Osteocyte (in vitro differentiated cells): ENCODE measurements around the gene SH3BP4. TPM values are rescaled to one million over a fixed set of nuclear protein-coding genes. Genes with fewer than 3 reads are reported as not detected.

Source experiments
- DNase-seq: peaks from one replicate; pipeline ENCODE4 v3.0.0; 2021; ENCODE audit warnings: mixed read lengths; ENCODE audit not compliant: unreplicated experiment; ENCODE audit errors: extremely low spot score
- H3K27ac Mint-ChIP-seq: one replicate; pipeline ENCODE4 v1.8.0; 2021; ENCODE audit warnings: mild to moderate bottlenecking, mixed read lengths; ENCODE audit not compliant: unreplicated experiment
- H3K27me3 Mint-ChIP-seq: one replicate; pipeline ENCODE4 v1.8.0; 2021; ENCODE audit warnings: mixed read lengths; ENCODE audit not compliant: unreplicated experiment
- H3K36me3 Mint-ChIP-seq: one replicate; pipeline ENCODE4 v1.8.0; 2021; ENCODE audit warnings: mixed read lengths; ENCODE audit not compliant: unreplicated experiment
- H3K4me1 Mint-ChIP-seq: one replicate; pipeline ENCODE4 v1.8.0; 2021; ENCODE audit warnings: mixed read lengths; ENCODE audit not compliant: unreplicated experiment
- H3K4me3 Mint-ChIP-seq: one replicate; pipeline ENCODE4 v1.8.0; 2021; ENCODE audit warnings: mild to moderate bottlenecking, moderate library complexity, mixed read lengths; ENCODE audit not compliant: unreplicated experiment
- H3K9me3 Mint-ChIP-seq: one replicate; pipeline ENCODE4 v1.8.0; 2021; ENCODE audit warnings: mixed read lengths; ENCODE audit not compliant: unreplicated experiment
- total RNA-seq: library from RNA; stranded (reverse); gene quantifications from 2 replicates; pipeline ENCODE4 v1.2.1, GENCODE V29; 2021
- TF ChIP-seq, protein P1 (sequence below): fragments of 200-600 bp; sonication (generic); IDR thresholded peaks from 2 replicates; pipeline ENCODE4 v1.5.0; 2021; ENCODE audit warnings: antibody characterized with exemption, mild to moderate bottlenecking, moderate library complexity

The SH3BP4 gene
- total RNA-seq, 1 donor from 2014 or later, result 60.1 TPM

DNA sequence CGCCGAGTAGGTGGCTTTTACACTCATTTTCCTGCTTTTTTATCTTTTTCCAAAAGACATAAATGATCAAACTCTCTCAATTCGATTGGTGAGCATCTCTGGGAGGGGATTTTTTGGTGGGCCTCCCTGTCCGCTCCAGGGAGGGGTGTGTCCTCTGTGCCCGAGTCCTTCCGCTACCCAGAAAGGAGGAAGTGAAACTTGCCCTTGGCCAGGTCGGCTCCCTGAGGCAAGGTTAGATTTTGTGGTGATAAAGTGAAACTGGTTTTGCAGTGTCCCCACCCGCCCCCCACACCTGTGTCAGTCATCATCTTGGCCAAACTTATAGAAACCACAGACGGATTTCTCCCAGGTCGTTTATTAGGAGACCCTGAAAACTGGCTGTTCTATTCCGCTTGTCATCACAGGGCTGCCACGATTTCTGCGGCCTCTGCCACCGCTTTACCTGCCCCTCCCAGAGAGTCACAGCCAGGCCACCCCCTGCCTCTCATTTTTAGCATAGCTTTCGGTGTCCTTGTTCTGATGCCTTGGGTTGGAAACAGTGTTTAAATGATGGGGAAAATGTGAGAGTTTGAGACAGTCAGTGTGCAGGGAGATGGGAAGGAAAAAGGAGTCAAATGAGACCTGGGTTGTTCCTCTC lies 93.6 kb downstream of the SH3BP4 start:
- H3K27ac Mint-ChIP-seq, result no peak overlapping the region
- no peak overlapping the region for H3K4me3 Mint-ChIP-seq
- H3K36me3 Mint-ChIP-seq, result peaks cover 57% of the 10 kb centered on the region

DNA sequence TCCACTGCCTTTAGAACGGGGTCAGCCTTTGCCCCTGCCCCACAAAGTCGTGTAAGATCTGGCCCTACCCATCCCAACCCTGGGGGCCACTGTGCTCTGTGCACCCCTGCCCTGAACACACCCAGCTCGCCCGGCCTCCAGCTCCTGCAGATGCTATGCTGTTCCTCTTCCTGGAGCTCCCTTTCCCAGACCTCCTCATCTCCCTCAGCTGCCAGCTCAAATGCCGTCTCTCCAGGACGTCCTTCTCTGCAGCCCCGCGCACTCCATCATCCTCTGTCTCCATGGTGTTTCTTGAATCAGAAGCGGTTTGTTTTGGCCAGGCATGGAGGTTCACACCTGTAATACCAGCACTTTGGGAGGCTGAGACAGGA lies 94.1 kb downstream of the SH3BP4 start:
- H3K4me3 Mint-ChIP-seq, result no peak overlapping the region

More for the DNA sequence above, 93.6 kb downstream of the SH3BP4 start:
- Mint-ChIP-seq H3K27me3 (no peaks in the 10 kb centered on the region), H3K4me1 (peaks cover 17% of the 10 kb centered on the region), H3K9me3 (no peaks in the 10 kb centered on the region)
- DNase-seq, result no peak
- TF ChIP-seq, protein P1, sequence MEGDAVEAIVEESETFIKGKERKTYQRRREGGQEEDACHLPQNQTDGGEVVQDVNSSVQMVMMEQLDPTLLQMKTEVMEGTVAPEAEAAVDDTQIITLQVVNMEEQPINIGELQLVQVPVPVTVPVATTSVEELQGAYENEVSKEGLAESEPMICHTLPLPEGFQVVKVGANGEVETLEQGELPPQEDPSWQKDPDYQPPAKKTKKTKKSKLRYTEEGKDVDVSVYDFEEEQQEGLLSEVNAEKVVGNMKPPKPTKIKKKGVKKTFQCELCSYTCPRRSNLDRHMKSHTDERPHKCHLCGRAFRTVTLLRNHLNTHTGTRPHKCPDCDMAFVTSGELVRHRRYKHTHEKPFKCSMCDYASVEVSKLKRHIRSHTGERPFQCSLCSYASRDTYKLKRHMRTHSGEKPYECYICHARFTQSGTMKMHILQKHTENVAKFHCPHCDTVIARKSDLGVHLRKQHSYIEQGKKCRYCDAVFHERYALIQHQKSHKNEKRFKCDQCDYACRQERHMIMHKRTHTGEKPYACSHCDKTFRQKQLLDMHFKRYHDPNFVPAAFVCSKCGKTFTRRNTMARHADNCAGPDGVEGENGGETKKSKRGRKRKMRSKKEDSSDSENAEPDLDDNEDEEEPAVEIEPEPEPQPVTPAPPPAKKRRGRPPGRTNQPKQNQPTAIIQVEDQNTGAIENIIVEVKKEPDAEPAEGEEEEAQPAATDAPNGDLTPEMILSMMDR, result no peak

DNA sequence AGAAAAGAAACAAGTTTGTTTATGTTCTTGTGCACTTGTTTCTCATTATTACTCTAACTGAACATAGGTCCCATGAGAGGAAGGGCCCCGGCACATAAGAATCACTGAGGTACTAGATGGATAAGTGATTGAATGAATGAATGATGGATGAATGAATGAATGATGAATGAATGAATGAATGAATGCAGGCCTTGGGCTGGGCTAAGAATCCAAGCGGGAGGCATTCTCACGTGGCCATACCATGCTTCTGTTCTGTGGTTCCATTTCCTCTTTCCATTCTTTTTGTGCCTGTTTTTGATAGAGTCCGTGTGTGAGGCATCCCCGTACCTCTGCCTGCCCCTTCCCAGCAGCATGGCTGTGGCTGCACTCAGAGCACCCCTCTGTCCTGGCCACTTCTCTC lies 94.8 kb downstream of the SH3BP4 start:
- Mint-ChIP-seq H3K9me3 (no peaks in the 10 kb centered on the region), H3K27me3 (no peaks in the 10 kb centered on the region), H3K36me3 (peaks cover 50% of the 10 kb centered on the region), H3K4me3 (no peak overlapping the region), H3K4me1 (peaks cover 28% of the 10 kb centered on the region), H3K27ac (no peak overlapping the region)
- no peak for DNase-seq
- TF ChIP-seq, protein P1, result no peak

More for the DNA sequence above, 94.1 kb downstream of the SH3BP4 start:
- H3K27ac Mint-ChIP-seq, result no peak overlapping the region
- H3K27me3 Mint-ChIP-seq, result no peaks in the 10 kb centered on the region
- no peak for DNase-seq
- no peaks in the 10 kb centered on the region for H3K9me3 Mint-ChIP-seq
- peaks cover 54% of the 10 kb centered on the region for H3K36me3 Mint-ChIP-seq
- TF ChIP-seq, protein P1, result no peak
- peaks cover 22% of the 10 kb centered on the region for H3K4me1 Mint-ChIP-seq

DNA sequence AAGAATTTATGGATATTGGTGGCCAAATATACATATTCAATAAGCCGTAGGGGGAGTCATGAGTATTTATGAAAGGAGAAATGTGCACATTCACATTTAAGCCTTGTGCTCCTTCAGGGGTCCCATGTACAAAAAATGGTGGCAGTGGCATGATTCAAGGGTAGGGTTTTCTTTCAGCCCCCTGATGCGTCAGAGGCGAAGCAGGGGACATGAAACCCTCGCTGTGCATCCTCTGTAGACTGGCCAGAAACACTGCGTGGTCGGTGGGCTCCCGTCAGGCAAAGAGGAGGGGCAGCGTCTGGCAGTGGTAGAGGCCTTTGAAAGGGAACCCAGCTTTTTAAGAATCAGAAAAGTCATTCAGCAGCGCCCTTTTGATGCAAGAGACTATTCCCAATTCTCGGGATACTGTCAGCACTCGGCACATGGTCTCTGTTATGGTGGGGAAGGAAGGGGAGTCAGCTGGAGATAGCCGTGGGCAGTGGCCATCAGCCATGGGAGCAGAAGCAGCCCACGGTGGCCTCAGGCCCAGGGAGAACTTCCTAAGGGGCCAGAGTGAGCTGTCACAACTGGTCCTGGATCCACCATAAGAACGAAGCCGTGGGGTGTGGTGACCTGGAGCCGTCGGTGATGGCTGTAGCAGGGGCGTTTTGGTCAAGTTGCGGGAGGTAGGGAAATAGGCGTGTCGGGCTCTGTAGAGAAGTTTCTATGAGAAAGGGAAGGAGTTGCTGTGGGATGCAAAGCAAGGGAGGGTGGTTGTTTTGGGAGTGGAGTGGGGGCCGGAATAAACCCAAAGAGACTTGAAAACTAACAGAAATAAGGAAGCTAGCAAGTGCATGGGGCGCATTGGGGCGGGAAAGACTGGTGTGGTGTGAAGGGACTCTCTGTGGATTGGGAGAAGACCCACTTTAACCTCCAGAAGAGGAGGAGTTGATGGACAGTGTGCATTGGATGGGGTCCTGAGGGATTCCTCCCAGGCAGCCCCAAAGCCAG lies 95.6 kb downstream of the SH3BP4 start:
- TF ChIP-seq, protein P1, result no peak
- Mint-ChIP-seq H3K27me3 (no peaks in the 10 kb centered on the region), H3K4me1 (peaks cover 34% of the 10 kb centered on the region), H3K36me3 (peaks cover 49% of the 10 kb centered on the region), H3K27ac (no peak overlapping the region), H3K9me3 (no peaks in the 10 kb centered on the region), H3K4me3 (no peak overlapping the region)
- DNase-seq, result no peak

DNA sequence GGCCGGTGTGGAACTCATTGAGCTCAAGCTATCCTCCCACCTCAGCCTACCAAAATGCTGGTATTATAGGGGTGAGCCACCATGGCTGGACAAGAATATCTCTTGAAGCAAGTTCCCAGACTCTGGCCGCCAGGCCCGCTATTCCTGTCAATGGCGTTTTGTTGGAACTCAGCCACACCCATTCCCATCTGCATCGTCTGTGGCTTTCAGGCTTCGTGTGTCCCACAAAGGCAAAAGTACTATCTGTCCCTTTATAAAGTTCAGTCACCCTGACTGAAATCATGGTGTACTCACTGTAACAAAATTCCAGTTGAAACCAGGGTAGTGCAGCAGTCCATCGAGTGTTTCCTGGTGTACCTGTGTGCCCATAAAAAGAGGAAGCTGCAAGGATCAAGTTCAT lies 96.7 kb downstream of the SH3BP4 start:
- TF ChIP-seq, protein P1, result no peak
- DNase-seq, result no peak
- H3K36me3 Mint-ChIP-seq, result peaks cover 52% of the 10 kb centered on the region
- no peak overlapping the region for H3K4me3 Mint-ChIP-seq
- no peak overlapping the region for H3K27ac Mint-ChIP-seq
- no peaks in the 10 kb centered on the region for H3K27me3 Mint-ChIP-seq
- peaks cover 34% of the 10 kb centered on the region for H3K4me1 Mint-ChIP-seq
- no peaks in the 10 kb centered on the region for H3K9me3 Mint-ChIP-seq
